NCI-H2171 (cell line): ENCODE measurements around the gene TUBB4A.

Experiments
- DNase-seq: peaks from one replicate; lab custom pipeline; 2025; lab: John Stamatoyannopoulos, UW

Gene TUBB4A

GRCh38 chr19:6494438-6495036 lies 7.6 kb downstream of the TUBB4A start:
- no peak for DNase-seq

GRCh38 chr19:6491802-6492592 lies 10.1 kb downstream of the TUBB4A start:
- DNase-seq = no peak

- no peak for DNase-seq
Measured at GRCh38 chr19:6490134-6490533, 12.0 kb downstream of the TUBB4A start.

- DNase-seq = no peak
Measured at GRCh38 chr19:6489278-6490061, 12.6 kb downstream of the TUBB4A start.

- no peak for DNase-seq
Measured at GRCh38 chr19:6484831-6485230, 17.3 kb downstream of the TUBB4A start.

- DNase-seq = no peak
Measured at GRCh38 chr19:6484230-6484629, 17.9 kb downstream of the TUBB4A start.

GRCh38 chr19:6483235-6483634 lies 18.9 kb downstream of the TUBB4A start:
- DNase-seq = no peak

- DNase-seq = no peak
Measured at GRCh38 chr19:6482343-6482686, 19.8 kb downstream of the TUBB4A start.

- DNase-seq = no peak
Measured at GRCh38 chr19:6481541-6482342, 20.4 kb downstream of the TUBB4A start, which contains the start of gene DENND1C. TSS of gene DENND1C (minus strand) at chr19:6481787. CDS start at chr19:6481695, 92 bp downstream.

GRCh38 chr19:6480848-6481415 lies 21.2 kb downstream of the TUBB4A start:
- DNase-seq = no peak

- DNase-seq = no peak
Measured at GRCh38 chr19:6479836-6480398, 22.2 kb downstream of the TUBB4A start.

GRCh38 chr19:6478815-6479214 lies 23.3 kb downstream of the TUBB4A start:
- DNase-seq = no peak

- DNase-seq = no peak
Measured at GRCh38 chr19:6476896-6477431, 25.1 kb downstream of the TUBB4A start.

- DNase-seq = peak; percentile 66
Measured at GRCh38 chr19:6476155-6476895, 25.8 kb downstream of the TUBB4A start.

- DNase-seq = no peak
Measured at GRCh38 chr19:6475321-6476108, 26.6 kb downstream of the TUBB4A start.

GRCh38 chr19:6473647-6474046 lies 28.5 kb downstream of the TUBB4A start:
- DNase-seq = no peak

- DNase-seq = no peak
Measured at GRCh38 chr19:6472713-6473112, 29.4 kb downstream of the TUBB4A start.

GRCh38 chr19:6471076-6471475 lies 31.0 kb downstream of the TUBB4A start:
- DNase-seq = no peak

- DNase-seq = no peak
Measured at GRCh38 chr19:6470173-6470572, 31.9 kb downstream of the TUBB4A start.

- no peak for DNase-seq
Measured at GRCh38 chr19:6467384-6467783, 34.7 kb downstream of the TUBB4A start.
